Suprapubic skin (tissue), 4 donors: Measurements from ENCODE around the gene TTF2. TPM values are rescaled to one million over a fixed set of nuclear protein-coding genes. Genes with fewer than 3 reads are reported as not detected.

Experiments used
- DNase-seq, 2 donors: peaks; one replicate each; pipeline ENCODE4 v3.0.0-alpha.2; 2019; ENCODE audit warnings: low spot score in 2 of 2
- H3K27ac ChIP-seq: fragments of 200-600 bp; sonication (generic); one replicate; pipeline ENCODE4 v1.5.1; 2019
- H3K27me3 ChIP-seq: fragments of 200-600 bp; sonication (generic); one replicate; pipeline ENCODE4 v1.5.1; 2019
- H3K36me3 ChIP-seq: fragments of 200-600 bp; sonication (generic); one replicate; pipeline ENCODE4 v1.5.1; 2019
- H3K4me1 ChIP-seq: fragments of 200-600 bp; sonication (generic); one replicate; pipeline ENCODE4 v1.5.1; 2019
- H3K4me3 ChIP-seq: fragments of 200-600 bp; sonication (generic); one replicate; pipeline ENCODE4 v1.5.1; 2019; ENCODE audit warnings: mild to moderate bottlenecking
- H3K9me3 ChIP-seq: fragments of 200-600 bp; sonication (generic); one replicate; pipeline ENCODE4 v1.5.1; 2019
- EP300 ChIP-seq: sonication (generic); formaldehyde crosslinking; IDR thresholded peaks from one replicate; pipeline ENCODE4 v1.6.1; 2017; ENCODE audit warnings: antibody characterized with exemption
- POLR2A ChIP-seq, 2 donors: fragments of 450-650 bp; IDR thresholded peaks; one replicate each; pipeline ENCODE4 v1.6.1; 2017; ENCODE audit warnings: antibody characterized with exemption in 2 of 2, mild to moderate bottlenecking in 2 of 2, moderate library complexity in 2 of 2
- POLR2AphosphoS5 ChIP-seq, 3 donors: sonication (generic); formaldehyde crosslinking; IDR thresholded peaks; one replicate each; pipeline ENCODE4 v1.6.1; 2017; ENCODE audit warnings: antibody characterized with exemption in 3 of 3
- WGBS: methylation state at CpG from one replicate; pipeline ENCODE4 v1.1.5; 2018; 5-methylcytosine and 5-hydroxymethylcytosine counted together
- total RNA-seq, 4 donors: library from RNA; depleted of rRNA; stranded (reverse); fragments of >200 nt; gene quantifications; one replicate each; pipeline ENCODE4 v1.1.0, GENCODE V29; 2016
- TF ChIP-seq, protein P1 (sequence below), 2 donors: fragments of 200-600 bp in 1 of 2; fragments of 450-650 bp in 1 of 2; sonication (generic) in 1 of 2; IDR thresholded peaks; one replicate each; pipeline ENCODE4 v1.5.1; 2016 to 2019; ENCODE audit warnings: antibody characterized with exemption in 2 of 2, mild to moderate bottlenecking in 1 of 2, moderate library complexity in 1 of 2

TTF2 gene
- total RNA-seq, 4 donors from 2014 or later: 23.7 to 34.8 (median 26.5) TPM

DNA sequence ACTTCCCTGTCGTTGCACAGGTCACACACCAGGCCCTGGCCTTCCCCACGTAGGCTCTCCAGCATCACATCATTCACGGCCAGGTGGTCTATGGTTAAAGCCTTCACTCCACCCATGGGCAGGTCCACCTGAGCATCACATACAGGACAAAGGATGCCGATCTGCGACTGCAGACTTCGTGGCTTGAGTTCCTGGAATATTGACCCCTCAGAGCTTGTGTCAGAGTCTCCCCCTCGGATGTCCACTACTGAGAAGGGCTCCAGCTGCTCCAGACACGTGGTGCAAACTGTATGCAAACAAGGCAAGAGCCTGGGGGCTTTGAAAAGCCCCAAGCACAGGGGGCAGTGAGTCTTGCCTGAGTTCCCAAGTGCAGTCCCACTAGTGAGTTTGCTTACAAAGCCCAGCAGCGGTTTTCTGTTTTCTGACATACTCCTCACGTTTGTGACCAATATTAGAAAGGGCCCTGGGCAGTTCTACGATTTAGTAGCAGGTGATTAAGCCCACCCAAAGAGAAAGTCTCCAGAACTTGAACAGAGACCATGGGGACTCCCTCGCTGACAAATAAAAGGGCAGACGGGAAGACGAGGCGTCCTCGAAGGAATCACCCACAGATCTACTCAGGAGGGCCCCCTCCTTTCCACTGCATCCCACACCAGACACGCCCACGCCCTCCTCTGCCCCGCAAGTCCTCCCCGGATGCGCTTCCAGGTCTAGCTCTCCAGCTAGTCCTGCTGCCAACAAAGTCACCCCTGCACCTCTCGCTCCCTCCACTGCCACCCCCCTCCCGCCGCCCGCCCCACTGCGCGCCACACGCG is 60.9 kb downstream of the TTF2 start:
- H3K4me1 ChIP-seq: peaks cover 15% of the 10 kb centered on the region
- peak overlapping the region; percentile 61 for H3K4me3 ChIP-seq
- H3K27me3 ChIP-seq: no peaks in the 10 kb centered on the region

DNA sequence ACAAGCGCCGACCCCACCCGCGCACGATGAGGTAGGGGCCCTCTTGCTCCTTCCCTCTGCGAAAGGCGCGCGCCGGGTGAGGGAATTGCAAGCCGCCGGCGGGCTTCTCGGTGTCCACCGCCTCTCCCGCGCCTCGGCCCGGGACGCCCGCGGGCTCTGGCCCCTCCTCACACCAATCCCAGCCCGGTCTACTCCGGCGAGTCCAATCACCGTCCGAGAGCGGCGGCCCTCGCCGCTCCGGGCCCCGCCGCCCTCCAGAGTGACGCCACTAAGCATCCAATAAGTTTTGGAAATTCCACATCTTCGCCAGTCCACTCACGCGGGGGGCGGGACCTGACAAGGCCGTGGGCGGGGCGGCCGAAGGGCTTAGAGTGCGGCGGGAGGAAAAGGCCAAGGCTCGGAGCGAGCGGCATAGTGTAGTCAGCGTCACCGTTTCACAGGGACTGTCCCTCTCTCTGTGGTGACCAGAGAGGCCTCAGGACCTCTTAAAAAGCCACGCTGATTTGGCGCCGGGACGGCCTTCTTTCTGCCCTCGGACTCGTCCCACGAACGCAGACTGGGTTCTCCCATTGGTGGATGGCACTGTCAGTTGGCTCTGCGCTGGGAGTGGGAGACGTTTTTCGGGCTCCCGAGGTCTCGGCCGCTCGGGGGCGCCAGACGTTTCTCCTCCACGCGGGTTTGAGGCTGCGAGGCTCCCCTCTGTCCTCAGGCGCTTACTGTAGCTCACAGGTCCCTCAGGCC is 61.6 kb downstream of the TTF2 start, which contains the start of gene TRIM45:
TSS of gene TRIM45 (minus strand) at position 161 of the 741 bp plus-strand sequence. CDS start 548 bp downstream, outside the sequence.
- Histone ChIP-seq H3K4me1 (peaks cover 15% of the 10 kb centered on the region), H3K27me3 (no peaks in the 10 kb centered on the region), H3K27ac (peak within 1 kb of the TSS; percentile 71), H3K9me3 (no peaks in the 10 kb centered on the region), H3K36me3 (peaks cover 5% of the 10 kb centered on the region), H3K4me3 (peak within 1 kb of the TSS; percentile 61)
- 0% methylated on average over 24 of the region's 71 CpGs for WGBS
- peak; percentile 96 to 98 for DNase-seq
- TF ChIP-seq POLR2A (IDR thresholded peaks at IDR 0.05): no peak
- TF ChIP-seq POLR2AphosphoS5 (IDR thresholded peaks at IDR 0.05): peak in 1 of 3 donors; percentile 3
- no peak for TF ChIP-seq EP300
- TF ChIP-seq, protein P1, sequence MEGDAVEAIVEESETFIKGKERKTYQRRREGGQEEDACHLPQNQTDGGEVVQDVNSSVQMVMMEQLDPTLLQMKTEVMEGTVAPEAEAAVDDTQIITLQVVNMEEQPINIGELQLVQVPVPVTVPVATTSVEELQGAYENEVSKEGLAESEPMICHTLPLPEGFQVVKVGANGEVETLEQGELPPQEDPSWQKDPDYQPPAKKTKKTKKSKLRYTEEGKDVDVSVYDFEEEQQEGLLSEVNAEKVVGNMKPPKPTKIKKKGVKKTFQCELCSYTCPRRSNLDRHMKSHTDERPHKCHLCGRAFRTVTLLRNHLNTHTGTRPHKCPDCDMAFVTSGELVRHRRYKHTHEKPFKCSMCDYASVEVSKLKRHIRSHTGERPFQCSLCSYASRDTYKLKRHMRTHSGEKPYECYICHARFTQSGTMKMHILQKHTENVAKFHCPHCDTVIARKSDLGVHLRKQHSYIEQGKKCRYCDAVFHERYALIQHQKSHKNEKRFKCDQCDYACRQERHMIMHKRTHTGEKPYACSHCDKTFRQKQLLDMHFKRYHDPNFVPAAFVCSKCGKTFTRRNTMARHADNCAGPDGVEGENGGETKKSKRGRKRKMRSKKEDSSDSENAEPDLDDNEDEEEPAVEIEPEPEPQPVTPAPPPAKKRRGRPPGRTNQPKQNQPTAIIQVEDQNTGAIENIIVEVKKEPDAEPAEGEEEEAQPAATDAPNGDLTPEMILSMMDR (IDR thresholded peaks at IDR 0.05): peak; percentile 41 to 74

More for the DNA sequence above, 60.9 kb downstream of the TTF2 start:
- TF ChIP-seq POLR2AphosphoS5 (IDR thresholded peaks at IDR 0.05): no peak
- no peak for TF ChIP-seq EP300
- no peak for TF ChIP-seq POLR2A (IDR thresholded peaks at IDR 0.05)
- TF ChIP-seq, protein P1 (IDR thresholded peaks at IDR 0.05): no peak
- Histone ChIP-seq H3K27ac (peak overlapping the region; percentile 71), H3K9me3 (no peaks in the 10 kb centered on the region), H3K36me3 (peaks cover 5% of the 10 kb centered on the region)
- WGBS: 24% methylated on average over 18 of the region's 29 CpGs
- no peak for DNase-seq

DNA sequence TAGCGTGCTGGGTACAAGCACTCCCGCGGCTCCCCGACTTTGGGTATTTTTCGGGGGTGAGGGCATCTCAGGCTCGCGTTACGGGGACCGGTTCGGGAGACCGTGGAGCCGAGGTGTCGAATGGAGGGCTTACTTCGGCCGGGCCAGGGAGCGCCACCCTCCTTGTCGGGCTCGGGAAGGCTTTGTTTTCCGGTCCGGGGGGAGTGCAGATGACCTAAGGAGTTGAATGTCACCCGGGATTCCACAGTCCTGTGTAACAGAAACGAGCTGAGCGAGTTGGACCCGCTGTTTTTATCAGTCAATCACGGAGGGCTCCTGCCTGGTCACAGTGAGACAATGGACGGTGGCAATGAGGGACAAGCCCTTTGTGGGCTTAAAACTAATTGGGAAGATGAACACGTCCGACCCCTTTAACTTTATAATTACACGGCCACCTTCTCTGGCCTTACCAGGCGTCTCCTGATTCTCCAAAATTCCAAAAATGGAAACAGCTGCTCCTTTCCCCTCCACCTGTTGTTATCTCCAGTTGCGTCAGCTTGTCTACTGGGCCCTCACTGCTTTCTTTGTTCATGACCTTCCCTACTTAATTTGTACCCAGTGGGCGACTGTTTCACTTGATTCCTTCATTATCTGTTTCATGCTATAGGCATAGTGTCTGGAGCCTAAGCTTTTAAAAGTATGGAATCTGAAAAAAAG is 62.4 kb downstream of the TTF2 start:
- Histone ChIP-seq H3K4me1 (peaks cover 15% of the 10 kb centered on the region), H3K27ac (peak overlapping the region; percentile 71), H3K27me3 (no peaks in the 10 kb centered on the region), H3K4me3 (peak overlapping the region; percentile 61), H3K9me3 (no peaks in the 10 kb centered on the region), H3K36me3 (peaks cover 5% of the 10 kb centered on the region)
- 40% methylated on average over 19 of the region's 32 CpGs for WGBS
- TF ChIP-seq EP300 (no peak), POLR2AphosphoS5 (IDR thresholded peaks at IDR 0.05) (no peak), POLR2A (IDR thresholded peaks at IDR 0.05) (no peak)
- TF ChIP-seq, protein P1 (IDR thresholded peaks at IDR 0.05): no peak
- no peak for DNase-seq

DNA sequence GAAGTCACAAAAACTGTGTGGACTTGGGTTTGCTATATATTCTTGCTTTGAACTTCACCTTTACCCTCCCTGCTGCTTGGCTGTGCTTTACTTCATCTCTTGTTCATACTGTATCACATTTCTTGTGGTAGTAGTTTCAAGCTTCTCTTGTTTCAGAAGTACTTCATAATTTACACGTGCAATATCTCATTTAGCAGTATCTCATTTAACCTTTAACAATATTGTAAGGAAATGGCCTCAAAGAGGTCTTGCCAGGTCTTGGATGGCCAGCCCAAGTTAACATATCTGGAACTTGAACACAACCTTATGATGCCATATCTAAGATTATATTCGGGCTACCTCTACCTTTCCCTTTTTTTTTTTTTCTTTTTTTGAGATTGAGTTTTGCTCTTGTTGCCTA is 63.1 kb downstream of the TTF2 start:
- H3K36me3 ChIP-seq: no peaks in the 10 kb centered on the region
- no peak overlapping the region for H3K27ac ChIP-seq
- DNase-seq: no peak
- H3K4me3 ChIP-seq: no peak overlapping the region
- peaks cover 15% of the 10 kb centered on the region for H3K4me1 ChIP-seq
- H3K27me3 ChIP-seq: no peaks in the 10 kb centered on the region
- 91% methylated on average over 2 of the region's 2 CpGs for WGBS
- TF ChIP-seq, protein P1 (IDR thresholded peaks at IDR 0.05): no peak
- no peak for TF ChIP-seq POLR2AphosphoS5 (IDR thresholded peaks at IDR 0.05)
- TF ChIP-seq EP300: no peak
- TF ChIP-seq POLR2A (IDR thresholded peaks at IDR 0.05): no peak
- no peaks in the 10 kb centered on the region for H3K9me3 ChIP-seq
